Tibial nerve (tissue), 4 donors: Measurements from ENCODE around the gene FNDC11. TPM values are rescaled to one million over a fixed set of nuclear protein-coding genes. Genes with fewer than 3 reads are reported as not detected.

Experiments used
- DNase-seq, 2 donors: peaks; one replicate each; pipeline ENCODE4 v3.0.0-alpha.2; 2019; ENCODE audit warnings: low spot score in 2 of 2
- H3K27ac ChIP-seq, 4 donors: fragments of 200-600 bp; sonication (generic) in 3 of 4; one replicate each; pipeline ENCODE4 v1.5.1; 2017 to 2019; ENCODE audit warnings: mild to moderate bottlenecking in 1 of 4
- H3K27me3 ChIP-seq, 2 donors: fragments of 200-600 bp; sonication (generic) in 1 of 2; one replicate each; pipeline versions ENCODE4 v1.5.1 to v1.6.0; 2017 to 2019
- H3K36me3 ChIP-seq, 3 donors: fragments of 200-600 bp; sonication (generic); one replicate each; pipeline ENCODE4 v1.5.1; 2018 to 2019
- H3K4me1 ChIP-seq, 4 donors: fragments of 200-600 bp; sonication (generic) in 3 of 4; one replicate each; pipeline ENCODE4 v1.5.1; 2017 to 2019
- H3K4me3 ChIP-seq, 4 donors: fragments of 200-600 bp; sonication (generic) in 3 of 4; one replicate each; pipeline ENCODE4 v1.5.1; 2017 to 2019; ENCODE audit warnings: mild to moderate bottlenecking in 1 of 4, moderate library complexity in 1 of 4
- H3K9me3 ChIP-seq, 4 donors: fragments of 200-600 bp; sonication (generic) in 3 of 4; one replicate each; pipeline ENCODE4 v1.5.1; 2017 to 2019
- CTCF ChIP-seq, 5 experiments: fragments of 200-600 bp in 3 of 5; fragments of 450-650 bp in 2 of 5; sonication (generic) in 3 of 5; IDR thresholded peaks; one replicate each; pipeline ENCODE4 v1.5.1; 2016 to 2019; ENCODE audit warnings: antibody characterized with exemption in 5 of 5, mild to moderate bottlenecking in 3 of 5, moderate library complexity in 2 of 5
- EP300 ChIP-seq, 2 donors: sonication (generic); formaldehyde crosslinking; IDR thresholded peaks; one replicate each; pipeline ENCODE4 v1.6.1; 2017; ENCODE audit warnings: antibody characterized with exemption in 2 of 2, mild to moderate bottlenecking in 1 of 2
- POLR2A ChIP-seq, 2 donors: fragments of 450-650 bp; IDR thresholded peaks; one replicate each; pipeline ENCODE4 v1.6.1; 2017; ENCODE audit warnings: antibody characterized with exemption in 2 of 2, mild to moderate bottlenecking in 2 of 2, moderate library complexity in 2 of 2
- WGBS, 2 donors: methylation state at CpG; one replicate each; pipeline ENCODE4 v1.1.5; 2018; 5-methylcytosine and 5-hydroxymethylcytosine counted together
- total RNA-seq, 4 donors: library from RNA; depleted of rRNA; stranded (reverse); fragments of >200 nt; gene quantifications; one replicate each; pipeline ENCODE4 v1.1.0, GENCODE V29; 2016

Gene FNDC11
- total RNA-seq, 4 donors from 2014 or later = 0.21 to 1.4 (median 0.30) TPM; not detected in 1

- peaks cover 0 to 58% of the 10 kb centered on the region in 2 donors for H3K27me3 ChIP-seq
- 18 to 43% methylated on average over 8 to 10 of the region's 11 CpGs for WGBS, 2 donors
- no peak overlapping the region for H3K27ac ChIP-seq
- H3K4me3 ChIP-seq = no peak overlapping the region
- no peaks in the 10 kb centered on the region for H3K9me3 ChIP-seq
- TF ChIP-seq EP300 (IDR thresholded peaks at IDR 0.05) (no peak), POLR2A (IDR thresholded peaks at IDR 0.05) (no peak), CTCF (IDR thresholded peaks at IDR 0.05) (no peak)
- DNase-seq = no peak
- H3K4me1 ChIP-seq = peaks cover 0 to 19% (median 6%) of the 10 kb centered on the region in 4 donors
- H3K36me3 ChIP-seq = no peaks in the 10 kb centered on the region
Observed at GRCh38 chr20:63548542-63548941, 5.4 kb upstream of the FNDC11 start.

- Histone ChIP-seq H3K4me3 (no peak overlapping the region), H3K9me3 (no peaks in the 10 kb centered on the region), H3K27me3 (peaks cover 0 to 58% of the 10 kb centered on the region in 2 donors), H3K4me1 (peaks cover 0 to 24% (median 9%) of the 10 kb centered on the region in 4 donors), H3K27ac (no peak overlapping the region), H3K36me3 (no peaks in the 10 kb centered on the region)
- WGBS, 2 donors = 25 to 48% methylated on average over 9 to 10 of the region's 25 CpGs
- TF ChIP-seq CTCF (IDR thresholded peaks at IDR 0.05) = no peak
- no peak for TF ChIP-seq EP300 (IDR thresholded peaks at IDR 0.05)
- no peak for TF ChIP-seq POLR2A (IDR thresholded peaks at IDR 0.05)
- no peak for DNase-seq
Observed at GRCh38 chr20:63549019-63549418, 4.9 kb upstream of the FNDC11 start.

- Histone ChIP-seq H3K4me1 (peaks cover 0 to 28% (median 13%) of the 10 kb centered on the region in 4 donors), H3K36me3 (no peaks in the 10 kb centered on the region), H3K9me3 (no peaks in the 10 kb centered on the region), H3K4me3 (no peak overlapping the region), H3K27ac (no peak overlapping the region), H3K27me3 (peaks cover 0 to 55% of the 10 kb centered on the region in 2 donors)
- TF ChIP-seq POLR2A (IDR thresholded peaks at IDR 0.05) = no peak
- no peak for TF ChIP-seq EP300 (IDR thresholded peaks at IDR 0.05)
- TF ChIP-seq CTCF (IDR thresholded peaks at IDR 0.05) = no peak
- 72 to 94% methylated on average over 10 to 18 of the region's 18 CpGs for WGBS, 2 donors
- no peak for DNase-seq
Observed at GRCh38 chr20:63549679-63550282, 4.2 kb upstream of the FNDC11 start.

GRCh38 chr20:63551068-63551467, 2.9 kb upstream of the FNDC11 start:
- Histone ChIP-seq H3K36me3 (no peaks in the 10 kb centered on the region), H3K9me3 (no peaks in the 10 kb centered on the region), H3K27me3 (peaks cover 0 to 46% of the 10 kb centered on the region in 2 donors), H3K27ac (no peak overlapping the region), H3K4me1 (peaks cover 0 to 23% (median 13%) of the 10 kb centered on the region in 4 donors), H3K4me3 (no peak overlapping the region)
- no peak for DNase-seq
- TF ChIP-seq POLR2A (IDR thresholded peaks at IDR 0.05) (no peak), CTCF (IDR thresholded peaks at IDR 0.05) (no peak), EP300 (IDR thresholded peaks at IDR 0.05) (no peak)
- WGBS, 2 donors = 22 to 32% methylated on average over 9 of the region's 9 CpGs

- no peaks in the 10 kb centered on the region for H3K9me3 ChIP-seq
Observed at GRCh38 chr20:63552481-63553249, 1.3 kb upstream of the FNDC11 start.

More at GRCh38 chr20:63552481-63553249, 1.3 kb upstream of the FNDC11 start:
- no peak for DNase-seq
- H3K27me3 ChIP-seq = peaks cover 0 to 30% of the 10 kb centered on the region in 2 donors
- H3K36me3 ChIP-seq = peaks cover 0 to 3% (median 0%) of the 10 kb centered on the region in 3 donors
- H3K4me1 ChIP-seq = peaks cover 0 to 23% (median 13%) of the 10 kb centered on the region in 4 donors
- H3K27ac ChIP-seq = peak overlapping the region in 1 of 4 donors; percentile 30
- no peak for TF ChIP-seq POLR2A (IDR thresholded peaks at IDR 0.05)
- WGBS, 2 donors = 22 to 26% methylated on average over 15 of the region's 15 CpGs
- no peak overlapping the region for H3K4me3 ChIP-seq
